Measurements from ENCODE around the gene PIBF1. TPM values are rescaled to one million over a fixed set of nuclear protein-coding genes. Genes with fewer than 3 reads are reported as not detected.

Gene PIBF1
- total RNA-seq, 4 donors from 2014 or later = 9.9 to 18.9 (median 11.7) TPM

DNA sequence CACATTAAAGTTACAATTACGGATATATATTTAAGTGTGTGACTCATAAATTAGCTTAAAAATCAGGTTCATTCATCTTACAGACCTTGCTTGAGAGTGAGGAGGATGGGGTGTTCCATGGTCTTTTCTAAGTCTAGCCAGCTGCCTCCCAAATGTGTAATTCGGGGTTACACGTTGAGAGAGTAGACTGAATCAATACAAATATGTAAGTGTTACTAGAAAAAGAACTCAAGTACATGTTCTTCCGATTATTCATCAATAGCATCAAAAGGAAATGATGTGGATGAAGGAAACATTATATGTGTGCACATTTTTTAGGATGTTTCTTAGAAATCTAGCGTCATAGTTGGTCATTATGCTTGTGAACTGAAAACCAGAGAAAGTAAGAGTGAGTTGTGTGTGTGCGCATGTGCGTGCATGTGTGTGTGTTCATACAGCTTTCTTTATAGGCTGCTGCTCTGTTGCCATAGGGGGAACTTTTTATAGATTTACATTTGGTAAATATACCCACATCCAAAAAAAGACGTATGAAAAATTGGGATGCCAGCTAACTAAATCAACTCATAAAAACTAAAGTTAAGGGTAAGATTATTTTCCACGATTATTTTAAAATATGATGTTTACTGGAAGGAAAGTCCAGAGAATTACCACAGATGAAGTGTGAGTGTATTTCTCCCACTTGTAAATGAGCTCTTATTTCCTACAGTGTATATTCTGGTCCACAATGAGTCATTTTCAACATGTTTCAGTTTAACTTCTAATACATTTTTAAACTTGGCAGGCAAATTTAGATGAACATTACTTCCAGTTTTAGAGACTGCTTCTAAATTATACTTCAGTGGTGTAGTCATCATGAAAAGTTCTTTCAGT lies 82.4 kb downstream of the PIBF1 start:
- H3K27ac ChIP-seq = no peak overlapping the region
- no peaks in the 10 kb centered on the region for H3K4me1 ChIP-seq
- no peak for DNase-seq (ENCODE audit: low spot score in 2 of 2)
- no peak overlapping the region for H3K4me3 ChIP-seq
- WGBS = 67% methylated on average over 9 of the region's 9 CpGs
- no peaks in the 10 kb centered on the region for H3K36me3 ChIP-seq
- TF ChIP-seq POLR2A (IDR thresholded peaks at IDR 0.05) (no peak), POLR2AphosphoS5 (IDR thresholded peaks at IDR 0.05) (no peak), EP300 (IDR thresholded peaks at IDR 0.05) (no peak), CTCF (IDR thresholded peaks at IDR 0.05) (no peak)
- no peaks in the 10 kb centered on the region for H3K9me3 ChIP-seq
- H3K27me3 ChIP-seq = no peaks in the 10 kb centered on the region

DNA sequence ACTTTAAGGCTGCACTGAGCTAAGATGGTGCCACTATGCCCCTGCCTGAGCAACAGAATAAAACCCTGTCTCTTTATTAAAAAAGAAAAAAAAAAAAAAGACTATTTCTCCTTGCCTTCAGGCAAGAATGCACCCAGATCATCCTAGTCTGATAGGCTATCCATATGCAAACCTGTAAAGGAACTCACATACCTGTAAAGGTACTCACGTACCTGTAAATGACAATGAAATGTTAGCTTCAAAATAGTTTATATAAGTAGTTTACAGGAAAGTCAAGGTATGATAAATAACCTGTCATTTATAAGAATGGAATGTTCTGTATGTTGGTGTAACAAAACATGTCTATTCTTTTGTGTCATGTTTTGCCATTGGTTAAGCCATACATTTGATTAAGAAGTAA lies 86.3 kb downstream of the PIBF1 start:
- Histone ChIP-seq H3K27ac (no peak overlapping the region), H3K36me3 (no peaks in the 10 kb centered on the region), H3K27me3 (no peaks in the 10 kb centered on the region), H3K9me3 (no peaks in the 10 kb centered on the region), H3K4me1 (no peaks in the 10 kb centered on the region), H3K4me3 (no peak overlapping the region)
- DNase-seq (ENCODE audit: low spot score in 2 of 2) = no peak
- no peak for TF ChIP-seq POLR2AphosphoS5 (IDR thresholded peaks at IDR 0.05)
- TF ChIP-seq CTCF (IDR thresholded peaks at IDR 0.05) = no peak
- no peak for TF ChIP-seq EP300 (IDR thresholded peaks at IDR 0.05)
- no peak for TF ChIP-seq POLR2A (IDR thresholded peaks at IDR 0.05)
- 91% methylated on average over 1 of the region's 1 CpG for WGBS

GRCh38 chr13:72875233-72875632 lies 93.3 kb downstream of the PIBF1 start:
- no peaks in the 10 kb centered on the region for H3K9me3 ChIP-seq
- no peaks in the 10 kb centered on the region for H3K4me1 ChIP-seq
- 93% methylated on average over 2 of the region's 2 CpGs for WGBS
- no peak overlapping the region for H3K4me3 ChIP-seq
- DNase-seq (ENCODE audit: low spot score in 2 of 2) = no peak
- peaks cover 25% of the 10 kb centered on the region for H3K36me3 ChIP-seq
- H3K27ac ChIP-seq = no peak overlapping the region
- TF ChIP-seq POLR2AphosphoS5 (IDR thresholded peaks at IDR 0.05) = no peak
- no peak for TF ChIP-seq EP300 (IDR thresholded peaks at IDR 0.05)
- TF ChIP-seq POLR2A (IDR thresholded peaks at IDR 0.05) = no peak
- no peak for TF ChIP-seq CTCF (IDR thresholded peaks at IDR 0.05)
- no peaks in the 10 kb centered on the region for H3K27me3 ChIP-seq

- Histone ChIP-seq H3K27ac (no peak overlapping the region), H3K4me1 (no peaks in the 10 kb centered on the region), H3K36me3 (no peaks in the 10 kb centered on the region), H3K27me3 (no peaks in the 10 kb centered on the region), H3K9me3 (no peaks in the 10 kb centered on the region), H3K4me3 (no peak overlapping the region)
- no peak for DNase-seq (ENCODE audit: low spot score in 2 of 2)
- TF ChIP-seq EP300 (IDR thresholded peaks at IDR 0.05) = no peak
- TF ChIP-seq POLR2AphosphoS5 (IDR thresholded peaks at IDR 0.05) = no peak
- TF ChIP-seq CTCF (IDR thresholded peaks at IDR 0.05) = no peak
- TF ChIP-seq POLR2A (IDR thresholded peaks at IDR 0.05) = no peak
- WGBS = 81% methylated on average over 2 of the region's 2 CpGs
Measured at GRCh38 chr13:72884101-72884500, 102.2 kb downstream of the PIBF1 start.

GRCh38 chr13:72886272-72887067 lies 104.5 kb downstream of the PIBF1 start:
- DNase-seq (ENCODE audit: low spot score in 2 of 2) = no peak
- Histone ChIP-seq H3K4me1 (no peaks in the 10 kb centered on the region), H3K4me3 (no peak overlapping the region), H3K36me3 (no peaks in the 10 kb centered on the region), H3K27me3 (no peaks in the 10 kb centered on the region), H3K9me3 (no peaks in the 10 kb centered on the region), H3K27ac (no peak overlapping the region)
- WGBS = 73% methylated on average over 5 of the region's 5 CpGs
- TF ChIP-seq EP300 (IDR thresholded peaks at IDR 0.05) (no peak), POLR2AphosphoS5 (IDR thresholded peaks at IDR 0.05) (no peak), POLR2A (IDR thresholded peaks at IDR 0.05) (no peak), CTCF (IDR thresholded peaks at IDR 0.05) (no peak)

Data from suprapubic skin (tissue), 4 donors.